WI38 (cell line): ENCODE data around the gene DNAAF8.

Experiments
- H3K4me3 ChIP-seq: 2 replicates; pipeline ENCODE4 v1.5.1; 2011; ENCODE audit warnings: low read depth, mild to moderate bottlenecking, control low read depth, low read length
- TF ChIP-seq, protein P1 (sequence below): IDR thresholded peaks from 2 replicates; pipeline ENCODE4 v1.5.1; 2012; ENCODE audit warnings: low read depth, mild to moderate bottlenecking, control low read depth, low read length

DNAAF8 gene

DNA sequence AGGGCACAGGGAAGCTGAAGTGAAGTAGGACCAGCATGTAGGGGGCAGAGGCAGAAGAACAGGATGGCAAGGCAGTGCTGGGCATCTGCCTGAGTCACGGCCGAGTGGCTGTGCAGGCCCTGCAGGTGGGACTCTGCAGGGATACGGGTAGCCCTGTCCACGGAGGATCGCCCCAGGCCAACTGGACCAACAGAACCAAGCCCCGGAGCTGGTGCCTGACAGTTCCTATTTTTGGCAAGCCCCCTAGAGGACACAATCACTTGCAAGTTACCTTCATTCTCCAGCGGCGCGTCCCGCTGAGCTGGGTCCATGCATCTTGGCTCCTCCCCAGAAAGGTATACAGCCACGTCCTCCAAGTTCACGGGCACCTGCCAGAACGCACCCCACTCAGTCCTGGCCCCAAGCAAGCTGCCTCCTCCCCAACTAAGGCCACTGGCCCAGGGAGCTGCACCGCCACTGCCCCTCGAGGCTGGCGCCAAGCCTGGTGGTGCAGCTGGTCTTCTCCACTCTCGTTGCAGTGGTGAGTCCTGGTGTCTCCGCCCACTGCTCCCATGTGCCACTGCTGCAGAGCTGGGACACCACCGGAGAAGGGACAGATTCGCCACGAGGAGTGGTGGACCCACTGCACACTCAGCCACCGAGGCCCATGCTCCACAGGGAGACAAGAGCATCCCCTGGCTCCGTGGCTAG, 26.0 kb downstream of the DNAAF8 start:
- no peak overlapping the region for H3K4me3 ChIP-seq
- TF ChIP-seq, protein P1, sequence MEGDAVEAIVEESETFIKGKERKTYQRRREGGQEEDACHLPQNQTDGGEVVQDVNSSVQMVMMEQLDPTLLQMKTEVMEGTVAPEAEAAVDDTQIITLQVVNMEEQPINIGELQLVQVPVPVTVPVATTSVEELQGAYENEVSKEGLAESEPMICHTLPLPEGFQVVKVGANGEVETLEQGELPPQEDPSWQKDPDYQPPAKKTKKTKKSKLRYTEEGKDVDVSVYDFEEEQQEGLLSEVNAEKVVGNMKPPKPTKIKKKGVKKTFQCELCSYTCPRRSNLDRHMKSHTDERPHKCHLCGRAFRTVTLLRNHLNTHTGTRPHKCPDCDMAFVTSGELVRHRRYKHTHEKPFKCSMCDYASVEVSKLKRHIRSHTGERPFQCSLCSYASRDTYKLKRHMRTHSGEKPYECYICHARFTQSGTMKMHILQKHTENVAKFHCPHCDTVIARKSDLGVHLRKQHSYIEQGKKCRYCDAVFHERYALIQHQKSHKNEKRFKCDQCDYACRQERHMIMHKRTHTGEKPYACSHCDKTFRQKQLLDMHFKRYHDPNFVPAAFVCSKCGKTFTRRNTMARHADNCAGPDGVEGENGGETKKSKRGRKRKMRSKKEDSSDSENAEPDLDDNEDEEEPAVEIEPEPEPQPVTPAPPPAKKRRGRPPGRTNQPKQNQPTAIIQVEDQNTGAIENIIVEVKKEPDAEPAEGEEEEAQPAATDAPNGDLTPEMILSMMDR = no peak

DNA sequence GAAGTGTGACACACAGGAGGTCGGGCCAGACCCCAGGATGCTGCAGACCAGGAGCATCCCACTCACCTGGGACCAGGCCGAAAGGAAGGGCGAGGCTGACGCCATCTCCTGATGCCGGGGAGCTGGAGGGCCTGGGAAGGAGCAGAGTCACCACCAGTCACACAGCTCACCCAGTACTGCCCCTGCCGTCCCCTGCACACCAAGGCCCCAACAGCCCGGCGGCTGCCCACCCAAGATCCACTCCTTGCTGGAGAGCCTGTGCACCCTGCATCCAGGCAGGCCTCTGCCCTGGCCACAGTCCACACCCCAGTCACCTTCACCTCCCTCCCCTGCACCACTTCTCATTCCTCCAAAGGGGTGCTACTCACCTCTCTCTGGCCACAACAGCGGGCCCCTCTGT, 27.9 kb downstream of the DNAAF8 start:
- no peak overlapping the region for H3K4me3 ChIP-seq
- TF ChIP-seq, protein P1 = no peak

DNA sequence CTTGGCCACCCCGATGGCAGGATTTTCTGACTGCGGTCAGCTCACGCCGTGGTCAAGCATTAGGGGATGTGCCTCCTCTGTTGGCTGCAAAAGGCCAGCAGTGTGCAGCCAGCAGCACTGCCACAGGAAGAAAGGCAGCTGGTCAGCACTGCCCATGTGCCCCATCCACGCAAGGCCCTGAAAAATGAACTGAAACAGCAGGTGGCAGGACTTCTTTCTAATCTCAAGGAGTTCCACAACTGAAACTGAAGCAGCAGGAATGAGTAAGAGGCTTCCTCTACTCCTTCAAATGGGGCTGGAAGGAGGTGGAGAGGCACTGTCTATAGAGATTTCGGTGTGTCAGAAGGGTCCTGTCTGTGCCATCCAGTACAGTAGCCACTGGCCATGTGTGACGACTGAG, 29.5 kb downstream of the DNAAF8 start:
- TF ChIP-seq, protein P1 = no peak
- H3K4me3 ChIP-seq = no peak overlapping the region

DNA sequence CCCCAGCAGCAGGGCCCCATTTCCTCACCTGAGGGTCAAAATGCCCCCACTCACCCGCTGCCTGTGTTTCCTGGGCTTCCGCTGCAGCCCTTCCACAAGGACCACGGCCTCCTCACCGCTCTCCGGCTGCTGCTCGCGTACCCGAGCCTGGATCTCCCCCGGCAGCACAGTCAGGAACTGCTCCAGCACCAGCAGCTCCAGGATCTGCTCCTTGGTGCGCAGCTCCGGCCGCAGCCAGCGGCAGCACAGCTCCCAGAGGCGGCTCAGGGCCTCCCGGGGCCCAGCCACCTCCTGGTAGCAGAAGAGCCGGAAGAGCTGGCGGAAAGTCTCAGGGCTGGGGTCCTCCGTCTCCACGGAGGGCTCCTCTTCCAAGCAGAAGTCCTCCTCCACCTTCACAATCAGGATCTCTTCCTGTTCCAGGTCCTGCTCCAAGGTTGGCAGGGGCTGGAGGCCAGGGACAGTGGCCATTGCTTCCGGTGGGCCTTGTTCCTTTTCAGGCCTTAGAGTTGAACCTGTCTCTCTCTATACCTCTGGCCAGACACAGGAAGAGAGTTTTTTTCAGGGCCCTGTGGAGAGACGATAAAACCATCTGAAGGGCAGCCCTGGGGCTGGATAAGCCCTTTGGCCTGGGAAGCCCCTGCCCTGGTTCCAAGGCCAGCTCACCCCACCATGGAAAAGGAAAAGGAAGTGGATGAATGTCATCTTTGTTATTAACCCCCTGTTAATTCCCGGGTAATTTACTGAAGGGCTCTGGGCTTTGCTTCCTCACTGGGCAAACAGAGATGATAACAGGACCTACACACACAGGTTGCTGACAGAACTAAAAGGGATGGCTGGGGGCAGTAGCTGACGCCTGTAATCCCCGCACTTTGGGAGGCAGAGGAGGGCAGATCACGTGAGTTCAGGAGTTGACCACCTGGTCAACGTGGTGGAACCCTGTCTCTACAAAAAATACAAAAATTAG, 31.5 kb downstream of the DNAAF8 start:
- peak overlapping the region; percentile 94 for H3K4me3 ChIP-seq
- TF ChIP-seq, protein P1 = no peak

DNA sequence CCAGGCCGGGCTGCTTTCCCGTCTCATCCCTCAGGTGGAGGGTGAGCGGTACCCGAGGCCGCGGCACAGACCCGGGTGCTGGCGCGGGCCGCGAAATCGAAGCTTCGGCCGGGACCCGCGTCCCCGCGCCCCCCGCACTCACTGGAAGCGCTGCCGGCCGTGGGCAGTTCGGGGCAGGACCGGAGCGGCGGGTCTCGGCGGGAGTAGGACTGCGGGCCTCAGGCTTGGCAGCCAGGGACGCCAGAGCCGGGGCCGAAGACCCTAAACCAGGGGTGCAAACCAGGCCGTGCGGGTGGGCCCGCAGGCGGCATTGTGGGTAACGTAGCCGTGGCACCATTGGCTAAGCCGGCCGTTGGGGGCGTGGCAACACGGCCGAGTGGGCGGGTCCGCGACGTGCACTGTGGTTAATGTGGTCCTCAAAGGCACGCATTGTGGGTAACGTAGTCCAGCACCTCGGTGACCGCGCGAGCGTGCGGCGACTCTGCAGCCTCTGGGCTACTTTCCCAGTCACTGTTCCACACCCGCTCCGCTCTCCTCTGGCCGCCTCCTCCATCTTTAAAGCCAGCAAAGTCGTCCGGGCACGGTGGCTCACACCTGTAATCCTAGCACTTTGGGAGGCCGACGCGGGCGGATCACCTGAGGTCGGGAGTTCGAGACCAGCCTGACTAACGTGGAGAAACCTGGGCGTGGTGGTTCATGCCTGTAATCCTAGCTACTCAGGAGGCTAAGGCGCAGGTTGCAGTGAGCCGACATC, 32.7 kb downstream of the DNAAF8 start, which contains the start of gene ZNF500:
Gene ZNF500 (minus strand): TSS at position 288 of the 754 bp plus-strand sequence. CDS start 1,184 bp downstream, outside the sequence.
- H3K4me3 ChIP-seq = peak within 1 kb of the TSS; percentile 94
- TF ChIP-seq, protein P1 = no peak

DNA sequence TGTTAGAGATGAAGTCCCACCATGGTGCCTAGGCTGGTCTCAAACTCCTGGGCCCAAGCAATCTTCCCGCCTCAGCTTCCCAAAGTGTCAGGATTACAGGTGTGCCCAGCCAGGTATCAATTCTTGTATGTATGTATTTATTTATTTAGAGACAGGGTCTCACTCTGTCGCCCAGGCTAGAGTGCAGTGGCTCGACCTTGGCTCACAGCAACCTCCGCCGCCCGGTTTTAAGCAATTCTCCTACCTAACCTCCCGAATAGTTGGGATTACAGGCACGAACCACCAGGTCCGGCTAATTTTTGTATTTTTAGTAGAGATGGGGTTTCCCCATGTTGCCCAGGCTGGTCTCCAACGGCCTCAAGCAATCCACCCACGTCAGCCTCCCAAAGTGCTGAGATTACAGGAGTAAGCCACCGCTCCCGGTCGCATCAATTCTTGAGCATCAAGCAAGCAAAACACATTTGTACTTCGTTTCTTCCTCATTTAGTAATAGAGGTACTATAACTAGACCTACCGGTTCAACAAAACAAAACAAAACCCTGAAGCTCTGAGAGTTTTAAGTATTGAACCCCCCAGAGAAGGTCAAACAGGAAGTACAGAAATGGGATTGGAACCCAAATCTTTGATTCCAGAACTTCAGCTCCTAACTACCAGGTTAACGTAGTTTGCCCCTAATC, 33.7 kb downstream of the DNAAF8 start:
- peak overlapping the region; percentile 54 for H3K4me3 ChIP-seq
- TF ChIP-seq, protein P1 = no peak
